GM19463 (cell line): Measurements from ENCODE around the gene RAD51B.
"Not testable (repeated sequence)": the region's sequence is repeated elsewhere in the genome, so short reads cannot be mapped to it uniquely, and the experiment has no call there.

Experiments used
- ATAC-seq: cut with Tn5 transposase; IDR thresholded peaks from one replicate; pipeline ENCODE4 v1.9.1; 2021; ENCODE audit warnings: mild to moderate bottlenecking, moderate library complexity; ENCODE audit not compliant: unreplicated experiment

Gene RAD51B

GRCh38 chr14:68285421-68286179 lies 466.0 kb downstream of the RAD51B start:
- ATAC-seq, result peak; percentile 39

GRCh38 chr14:68286667-68287066 lies 467.1 kb downstream of the RAD51B start:
- ATAC-seq, result no peak

DNA sequence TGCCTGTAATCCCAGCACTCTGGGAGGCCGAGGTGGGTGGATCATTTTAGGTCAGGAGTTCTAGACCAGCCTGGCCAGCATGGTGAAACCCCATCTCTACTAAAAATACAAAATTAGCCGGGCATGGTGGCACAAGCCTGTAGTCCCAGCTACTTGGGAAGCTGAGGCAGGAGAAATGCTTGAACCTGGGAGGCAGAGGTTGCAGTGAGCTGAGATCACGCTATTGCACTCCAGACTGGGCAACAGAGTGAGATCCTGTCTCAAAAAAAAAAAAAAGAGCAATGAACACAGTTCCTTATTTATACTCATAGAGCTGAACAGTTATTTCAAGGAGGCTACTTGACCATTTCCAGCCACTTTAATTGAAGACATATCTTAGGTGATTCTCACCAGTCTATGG lies 469.9 kb downstream of the RAD51B start:
- not testable (repeated sequence) for ATAC-seq

DNA sequence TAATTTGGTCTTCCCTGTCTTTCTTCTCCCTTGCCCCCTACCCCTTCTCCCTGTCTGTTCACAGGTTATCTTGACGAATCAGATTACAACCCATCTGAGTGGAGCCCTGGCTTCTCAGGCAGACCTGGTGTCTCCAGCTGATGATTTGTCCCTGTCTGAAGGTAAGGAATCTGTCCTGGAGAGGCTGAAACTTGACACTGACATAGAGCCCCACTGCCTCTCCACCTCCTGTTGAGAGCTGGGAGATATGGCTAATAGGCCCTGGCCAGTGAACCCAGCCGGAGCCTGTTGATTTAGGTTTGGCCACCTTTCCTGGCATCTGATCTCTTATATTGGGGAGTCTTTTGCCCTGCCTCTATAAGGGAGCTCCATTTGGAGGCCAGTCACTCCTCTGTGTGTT lies 472.2 kb downstream of the RAD51B start:
- ATAC-seq, result no peak

GRCh38 chr14:68292441-68293215 lies 473.0 kb downstream of the RAD51B start:
- ATAC-seq, result no peak

DNA sequence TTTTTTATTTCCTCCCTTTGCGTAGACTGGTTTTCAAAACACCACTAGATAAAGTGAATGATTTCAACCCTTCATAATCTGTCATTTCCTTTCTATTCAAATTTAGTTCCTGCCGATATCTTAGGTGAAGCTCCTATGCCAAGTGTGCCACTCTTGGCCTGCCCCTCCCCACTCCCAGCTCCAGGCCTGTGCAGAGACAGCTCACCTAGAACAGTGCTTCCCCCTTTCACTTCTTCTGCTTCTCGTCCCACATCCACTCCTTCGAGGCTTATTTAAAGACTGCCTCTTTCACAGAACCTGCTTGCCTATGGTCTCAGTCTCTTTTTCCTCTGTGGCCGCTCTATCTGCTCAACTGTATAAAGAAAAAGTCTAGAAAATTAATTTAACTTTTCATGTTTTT lies 473.8 kb downstream of the RAD51B start:
- ATAC-seq, result no peak

- no peak for ATAC-seq
These were observed 475.8 kb downstream of the RAD51B start for GRCh38 chr14:68295316-68295816.

GRCh38 chr14:68297039-68297438 lies 477.5 kb downstream of the RAD51B start:
- no peak for ATAC-seq

- no peak for ATAC-seq
These were observed 478.4 kb downstream of the RAD51B start for GRCh38 chr14:68297876-68298468.

GRCh38 chr14:68300608-68301007 lies 481.0 kb downstream of the RAD51B start:
- no peak for ATAC-seq

DNA sequence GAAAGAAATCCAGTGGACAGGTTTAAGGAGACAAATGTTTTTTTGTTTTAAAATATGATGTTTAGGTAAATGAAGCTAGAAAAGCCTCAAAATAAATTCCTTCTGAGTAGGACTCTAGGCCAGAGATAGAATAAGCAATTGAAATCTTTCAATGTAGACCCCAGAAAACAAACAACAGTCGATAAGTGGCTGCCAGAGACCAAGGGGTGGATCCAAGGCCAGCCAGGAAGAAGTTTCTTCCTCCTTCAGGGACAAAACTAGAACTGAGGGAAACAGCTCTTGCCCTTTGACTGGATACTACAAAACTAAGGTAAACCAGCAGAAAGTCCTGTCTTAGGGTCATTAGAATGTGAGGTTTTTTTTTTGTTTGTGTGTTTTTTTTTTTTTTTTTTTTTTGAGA lies 481.6 kb downstream of the RAD51B start:
- no peak for ATAC-seq

GRCh38 chr14:68302938-68303337 lies 483.4 kb downstream of the RAD51B start:
- not testable (repeated sequence) for ATAC-seq

- ATAC-seq, result peak; percentile 31
These were observed 486.2 kb downstream of the RAD51B start for GRCh38 chr14:68305738-68306137.

GRCh38 chr14:68306265-68306933 lies 486.8 kb downstream of the RAD51B start:
- peak; percentile 76 for ATAC-seq

DNA sequence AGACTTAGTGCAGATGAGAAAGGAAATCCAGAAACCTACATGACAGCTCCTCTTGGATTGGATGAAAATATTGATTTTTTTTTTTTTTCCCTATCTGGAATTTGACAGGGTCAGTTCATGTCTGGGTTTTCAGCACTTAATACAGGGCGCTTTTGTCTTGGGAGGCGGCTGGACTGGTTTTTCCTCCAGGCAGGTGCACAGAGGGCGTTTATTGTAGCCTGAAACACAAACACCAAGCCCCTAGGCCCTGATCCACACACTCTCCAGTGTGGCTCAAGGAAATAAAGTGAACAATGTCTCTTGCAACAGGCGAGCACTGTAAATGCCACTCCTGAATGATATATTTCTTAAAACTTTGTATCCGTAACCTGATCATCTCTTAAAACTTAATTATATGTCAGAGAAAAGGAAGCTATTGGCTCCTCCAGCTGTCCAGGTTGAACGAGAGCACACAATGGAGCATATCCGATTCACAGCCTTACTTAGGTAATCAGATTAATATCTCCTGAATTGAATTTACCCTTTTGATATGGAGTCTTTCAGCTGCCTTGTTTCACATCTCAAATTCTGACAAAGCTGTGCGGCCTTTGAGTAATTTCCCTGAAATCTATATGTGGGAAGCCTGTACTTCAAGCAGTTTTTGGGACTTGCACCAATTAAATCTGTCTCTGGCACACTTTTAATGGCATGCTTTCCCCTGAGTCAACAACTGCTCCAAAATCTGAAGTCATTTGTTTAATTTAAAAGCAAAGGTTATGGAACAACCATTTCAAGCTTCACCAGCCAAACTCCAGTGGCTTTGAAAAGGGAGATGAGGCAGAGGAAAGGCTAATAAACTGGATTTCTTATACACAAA lies 487.6 kb downstream of the RAD51B start:
- no peak for ATAC-seq

GRCh38 chr14:68307790-68308168 lies 488.2 kb downstream of the RAD51B start:
- no peak for ATAC-seq

DNA sequence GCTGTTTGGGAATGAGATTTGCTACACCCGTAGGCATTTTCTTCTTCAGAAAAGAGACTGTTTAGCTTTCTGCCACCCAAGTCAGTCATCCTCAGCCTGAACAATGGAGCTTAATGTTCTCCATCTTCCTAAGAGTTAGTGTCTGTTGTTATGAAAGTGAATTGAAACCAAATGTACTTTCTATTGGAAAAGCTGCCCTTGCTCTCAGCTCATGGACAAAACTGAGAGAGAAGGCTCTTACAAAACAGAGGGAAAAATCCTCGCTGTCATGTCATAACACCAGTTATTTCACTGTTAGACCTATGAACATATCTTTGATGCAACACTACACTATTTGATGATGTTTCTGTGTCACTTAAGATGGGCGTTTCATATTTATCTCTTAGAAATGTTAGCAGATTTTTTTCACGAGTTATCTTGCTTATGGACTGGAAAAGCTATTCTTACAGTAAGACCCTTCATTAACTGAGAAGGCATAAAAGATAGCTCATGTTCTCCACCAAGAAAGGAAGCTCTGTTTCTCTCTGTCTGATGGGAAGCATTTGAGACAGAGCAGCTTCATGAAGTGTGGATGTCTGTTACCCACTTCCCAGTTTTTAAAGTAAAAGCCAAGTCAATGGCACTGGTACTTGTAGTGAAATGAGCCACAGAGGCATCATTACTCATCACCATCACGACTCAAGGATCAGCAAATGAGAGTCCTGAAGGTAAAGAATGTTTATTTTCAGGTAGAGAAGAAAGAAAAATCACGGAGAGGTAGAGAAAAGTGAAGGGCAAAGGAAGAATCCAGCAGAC lies 489.3 kb downstream of the RAD51B start:
- no peak for ATAC-seq

DNA sequence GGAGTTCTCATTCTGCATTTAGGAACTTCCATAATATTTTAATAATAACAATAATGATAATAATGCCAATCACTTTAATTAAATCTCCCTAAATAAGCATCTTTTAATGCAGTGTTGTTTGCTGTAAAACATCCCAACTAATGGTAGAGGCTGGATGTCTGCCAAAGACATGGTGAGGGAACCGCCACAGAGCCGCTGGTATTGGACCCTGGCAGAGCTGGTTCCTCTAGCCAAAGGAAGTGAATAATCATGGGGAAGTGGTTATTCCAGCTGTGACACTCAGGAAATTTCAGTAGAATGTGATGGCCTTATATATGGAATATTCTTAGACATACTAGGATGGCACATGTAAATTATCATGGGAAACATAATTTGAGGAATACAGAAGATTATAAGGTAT lies 490.0 kb downstream of the RAD51B start:
- no peak for ATAC-seq

GRCh38 chr14:68312300-68312699 lies 492.7 kb downstream of the RAD51B start:
- no peak for ATAC-seq
